GM21390 (cell line): Measurements from ENCODE around the gene RCAN2.

Source experiments
- ATAC-seq: cut with Tn5 transposase; IDR thresholded peaks from one replicate; pipeline ENCODE4 v1.9.1; 2021; ENCODE audit not compliant: unreplicated experiment

The RCAN2 gene

DNA sequence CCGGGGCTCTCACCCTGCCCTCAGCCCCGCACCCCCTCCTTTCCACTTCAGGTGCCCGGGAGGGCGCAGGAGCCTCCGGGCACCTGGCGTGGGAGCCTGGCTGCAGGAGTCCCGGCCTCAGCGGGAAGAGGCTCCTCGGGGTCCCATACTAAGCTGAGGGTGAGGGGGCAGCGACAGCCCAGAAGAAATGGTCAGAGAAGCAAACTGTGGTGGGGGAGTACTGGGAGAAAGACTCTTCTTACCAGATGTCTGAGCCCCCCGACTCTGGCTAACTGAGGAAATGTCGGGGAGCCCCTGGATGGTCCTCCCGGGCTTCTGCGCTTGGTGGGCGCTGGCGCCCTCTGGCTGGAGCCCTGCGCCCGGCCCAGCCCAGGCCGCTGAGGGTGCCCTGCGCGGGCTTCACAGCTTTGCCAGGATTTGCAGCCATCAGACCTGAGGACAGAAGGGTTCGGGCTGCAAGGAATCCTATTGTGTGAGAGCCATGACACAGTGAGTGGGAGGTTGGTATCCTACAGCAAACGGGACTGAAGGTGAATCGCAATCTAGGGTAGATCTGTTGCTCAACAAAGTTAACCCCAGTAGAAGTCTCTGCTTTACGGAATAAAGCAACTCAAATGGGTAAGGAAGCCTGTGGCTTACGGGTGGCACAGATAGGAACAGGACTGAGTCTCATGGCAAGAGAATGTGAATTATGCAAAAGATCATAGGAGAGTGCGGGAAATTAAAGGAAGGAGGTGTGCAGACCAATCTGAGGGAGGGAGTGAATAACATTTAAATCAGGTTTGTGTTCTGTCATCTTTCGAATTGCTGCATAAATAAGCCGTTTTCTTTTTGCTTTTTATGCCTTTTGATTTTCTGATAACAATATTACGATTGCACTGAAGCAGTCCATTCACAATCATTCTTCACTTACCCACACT, 639 bp upstream of the RCAN2 start:
- ATAC-seq: peak; percentile 41

DNA sequence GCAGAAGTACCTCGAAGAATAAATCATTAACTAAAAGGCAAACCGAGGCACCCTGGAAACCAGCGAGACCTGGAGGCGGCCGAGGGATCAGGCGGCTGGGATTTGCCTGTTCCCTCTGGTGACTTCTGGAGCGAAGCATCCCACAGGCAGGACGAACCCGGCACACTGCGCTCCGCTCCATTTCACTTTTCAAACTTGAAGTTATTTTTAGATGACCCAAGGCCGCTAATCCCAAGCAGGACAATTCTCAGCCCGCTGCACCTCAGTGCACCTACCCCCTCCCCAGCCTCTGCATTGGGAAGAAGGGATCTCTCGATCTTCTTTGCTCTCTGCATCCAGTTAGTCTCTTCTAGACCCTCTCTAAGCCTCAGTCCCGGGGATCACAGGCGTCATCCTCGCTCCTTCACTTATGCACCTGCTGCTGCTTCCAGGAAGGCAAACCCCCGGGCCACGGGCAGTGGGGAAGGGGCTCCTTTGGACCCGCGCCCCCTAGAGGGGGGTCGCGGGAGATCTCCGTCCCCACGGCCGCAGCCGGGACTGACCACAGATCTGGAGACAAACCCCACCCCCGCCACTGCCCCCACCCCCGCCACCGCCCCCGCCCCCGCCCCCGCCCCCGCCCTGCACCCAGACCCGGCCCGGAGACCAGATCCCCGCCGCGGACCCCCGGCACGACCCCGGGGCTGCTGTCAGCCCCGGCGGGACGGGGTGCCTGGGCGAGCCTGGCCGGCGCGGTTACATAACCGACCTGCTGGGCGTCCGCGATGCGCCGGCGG, 636 bp downstream of the RCAN2 start:
- no peak for ATAC-seq

DNA sequence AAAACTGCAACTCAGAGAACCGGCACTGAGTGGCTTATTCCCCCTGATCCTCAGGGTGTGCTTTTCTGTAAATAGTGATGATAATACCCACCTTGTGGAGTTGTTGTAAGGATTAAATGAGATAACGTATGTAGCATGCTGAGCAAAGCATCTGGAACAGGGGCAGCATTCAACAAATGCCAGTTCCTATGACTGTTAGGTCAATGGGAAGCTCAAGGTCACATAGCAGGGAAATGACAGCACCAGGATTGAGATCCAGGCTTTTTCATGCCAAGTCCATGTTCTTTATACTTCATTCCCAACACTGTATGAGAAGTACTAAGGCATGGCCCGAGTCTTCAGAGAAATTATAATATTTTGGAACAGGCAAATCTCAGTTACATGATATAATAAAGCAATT, 5.1 kb downstream of the RCAN2 start:
- ATAC-seq: no peak

DNA sequence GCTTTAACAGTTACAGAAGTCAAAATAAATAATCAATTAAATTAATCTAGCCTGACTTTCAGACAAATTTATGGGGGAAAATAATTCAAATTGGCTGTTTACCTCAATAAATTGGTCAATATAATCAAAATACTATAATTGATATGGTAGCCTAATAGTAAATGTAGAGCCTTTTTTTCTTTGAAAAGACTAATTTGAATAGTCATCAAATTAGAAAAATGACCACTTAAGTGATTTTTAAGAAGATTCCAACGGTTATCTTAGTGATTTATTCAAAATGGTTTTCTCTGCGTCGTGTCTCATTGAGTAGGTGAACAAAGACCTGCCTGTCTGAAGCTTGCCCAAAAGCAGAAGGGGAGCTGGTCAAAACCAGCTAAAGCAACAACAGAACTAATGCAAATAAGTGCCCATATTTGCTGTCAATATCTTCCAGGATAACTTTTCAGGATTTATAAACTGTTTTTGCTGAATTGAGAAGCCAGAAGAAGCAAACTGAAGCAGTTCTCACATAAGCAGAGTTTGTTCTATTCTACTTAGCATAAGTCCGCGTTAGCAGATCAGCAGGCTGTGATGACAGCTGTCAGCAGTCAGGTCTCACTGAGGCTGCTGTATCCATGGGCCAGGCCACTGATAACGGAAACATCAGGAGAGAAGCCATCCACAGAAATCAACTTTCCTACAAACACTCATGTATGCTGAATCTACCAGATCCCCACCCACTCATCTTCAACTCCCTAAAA, 7.0 kb downstream of the RCAN2 start:
- no peak for ATAC-seq

DNA sequence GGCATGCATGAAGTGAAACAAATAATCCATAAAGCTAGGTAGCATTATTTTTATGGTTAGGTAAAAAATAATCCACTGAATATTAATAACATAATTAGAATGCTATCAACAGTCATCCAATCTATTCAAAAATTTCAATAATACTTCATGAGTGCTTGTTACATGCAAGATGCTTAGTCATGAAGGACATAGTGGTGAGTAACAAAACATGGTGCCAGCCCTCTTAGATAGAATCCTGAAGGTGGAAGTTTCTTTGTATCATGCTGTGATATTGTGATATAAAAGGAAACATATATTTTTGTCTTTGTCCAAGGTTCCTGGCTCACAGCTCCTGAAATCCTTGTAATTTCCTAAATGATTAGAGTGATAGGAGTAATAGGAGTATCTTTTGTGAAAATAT, 14.9 kb downstream of the RCAN2 start:
- ATAC-seq: no peak

- ATAC-seq: no peak
These were observed 17.4 kb downstream of the RCAN2 start for GRCh38 chr6:46473881-46474280.

DNA sequence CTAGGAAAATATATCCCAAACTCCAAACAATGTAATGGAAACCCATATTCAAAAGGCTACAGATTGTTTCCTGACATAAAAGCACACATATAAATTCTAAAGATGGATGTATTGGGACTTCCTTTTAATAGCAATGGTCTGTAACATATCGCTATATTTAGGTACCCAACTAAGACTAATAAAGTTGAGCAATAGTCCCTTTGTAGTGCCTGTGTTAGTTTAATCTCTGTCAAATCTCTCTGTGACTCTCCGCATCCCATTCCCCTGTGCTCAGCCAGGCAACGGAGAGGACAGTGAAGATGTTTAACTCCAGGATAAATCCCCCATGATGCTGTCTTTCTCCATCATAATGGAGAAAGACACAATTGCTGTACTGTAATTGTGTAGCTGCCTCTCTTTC, 19.0 kb downstream of the RCAN2 start:
- no peak for ATAC-seq

DNA sequence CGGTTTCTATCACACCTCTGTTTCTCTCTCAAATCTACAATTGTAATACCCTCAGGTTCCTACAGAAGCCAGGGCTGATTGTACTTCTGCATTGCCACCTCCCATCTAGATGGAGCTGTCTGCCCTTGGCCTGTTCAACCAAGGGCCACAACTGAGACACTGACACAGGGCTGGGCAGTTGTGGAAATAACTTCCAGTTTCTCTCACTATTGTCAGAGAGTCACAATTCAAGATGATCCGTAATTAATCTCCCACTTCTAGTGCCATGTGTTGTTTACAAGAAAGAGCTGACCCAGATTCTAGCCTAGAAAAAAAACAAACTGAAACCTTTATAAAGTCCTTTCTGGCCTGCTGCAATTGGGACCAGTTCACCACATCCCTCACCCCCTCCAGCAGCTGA, 22.2 kb downstream of the RCAN2 start:
- ATAC-seq: no peak

DNA sequence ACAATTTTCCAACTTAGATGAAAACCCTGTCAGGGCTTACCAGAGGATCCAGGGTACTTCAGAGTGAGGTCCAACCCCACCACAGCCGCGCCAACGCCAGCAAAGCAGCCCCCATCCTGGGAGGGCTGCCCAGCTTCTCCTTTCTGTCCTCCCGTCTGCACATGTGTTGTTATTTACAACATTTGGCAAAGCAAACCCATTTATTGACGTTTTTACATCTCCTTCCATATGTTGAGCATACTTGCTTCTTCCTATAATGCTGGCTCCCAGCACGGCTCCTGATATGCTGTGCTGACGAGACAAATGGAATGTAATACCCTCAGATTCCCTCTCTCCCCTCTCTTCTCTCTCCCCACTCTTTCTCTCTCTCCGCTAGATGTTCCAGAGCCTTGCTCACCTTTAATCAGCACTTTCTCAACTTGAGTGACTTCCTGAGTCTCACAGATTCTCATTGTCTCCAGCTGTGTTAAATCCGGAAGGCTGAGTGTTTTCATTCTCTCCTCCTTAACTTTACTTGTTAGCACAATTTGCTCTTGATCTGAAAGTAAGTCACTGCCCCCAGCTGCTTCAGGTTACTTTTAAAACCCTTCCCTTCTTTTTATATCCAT, 22.7 kb downstream of the RCAN2 start:
- ATAC-seq: no peak

GRCh38 chr6:46466570-46466969, 24.7 kb downstream of the RCAN2 start:
- no peak for ATAC-seq

GRCh38 chr6:46465294-46466165, 25.7 kb downstream of the RCAN2 start:
- no peak for ATAC-seq

DNA sequence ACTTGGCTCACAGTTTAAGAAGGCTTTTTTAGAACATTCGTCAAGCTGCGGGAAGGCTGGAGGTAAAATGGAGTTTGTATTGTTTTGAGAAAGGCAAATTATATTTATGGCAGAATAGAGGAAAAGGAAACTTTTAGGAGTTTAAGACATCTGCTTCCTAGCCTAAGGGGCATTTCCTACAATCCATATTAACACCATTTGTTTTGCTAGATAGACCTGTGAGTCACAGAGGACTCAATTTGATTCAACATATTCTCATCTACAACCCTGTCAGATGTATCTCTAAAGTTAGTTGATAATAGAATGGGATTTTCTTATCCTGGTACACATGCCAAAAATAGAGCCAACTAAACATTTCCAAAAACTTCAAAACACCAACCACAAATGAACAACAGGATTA, 35.0 kb downstream of the RCAN2 start:
- ATAC-seq: no peak

DNA sequence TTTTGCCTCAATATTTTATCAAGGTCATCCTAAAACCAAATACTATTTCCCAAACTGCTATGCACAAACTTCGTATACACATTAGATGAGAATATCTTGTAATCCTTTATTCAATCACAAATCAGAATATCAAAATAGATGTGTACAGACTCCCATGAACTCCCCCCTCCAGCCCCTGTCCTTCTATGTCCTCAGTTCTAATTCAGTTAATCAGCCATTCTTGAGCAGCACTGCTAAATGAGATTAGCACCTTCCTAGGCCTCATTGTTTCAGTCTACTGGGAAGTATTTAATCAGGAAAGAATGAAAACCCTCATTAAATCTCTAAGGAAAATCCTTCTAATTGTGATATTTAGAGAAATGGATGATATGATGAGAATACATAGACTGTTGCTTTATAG, 36.6 kb downstream of the RCAN2 start:
- no peak for ATAC-seq

DNA sequence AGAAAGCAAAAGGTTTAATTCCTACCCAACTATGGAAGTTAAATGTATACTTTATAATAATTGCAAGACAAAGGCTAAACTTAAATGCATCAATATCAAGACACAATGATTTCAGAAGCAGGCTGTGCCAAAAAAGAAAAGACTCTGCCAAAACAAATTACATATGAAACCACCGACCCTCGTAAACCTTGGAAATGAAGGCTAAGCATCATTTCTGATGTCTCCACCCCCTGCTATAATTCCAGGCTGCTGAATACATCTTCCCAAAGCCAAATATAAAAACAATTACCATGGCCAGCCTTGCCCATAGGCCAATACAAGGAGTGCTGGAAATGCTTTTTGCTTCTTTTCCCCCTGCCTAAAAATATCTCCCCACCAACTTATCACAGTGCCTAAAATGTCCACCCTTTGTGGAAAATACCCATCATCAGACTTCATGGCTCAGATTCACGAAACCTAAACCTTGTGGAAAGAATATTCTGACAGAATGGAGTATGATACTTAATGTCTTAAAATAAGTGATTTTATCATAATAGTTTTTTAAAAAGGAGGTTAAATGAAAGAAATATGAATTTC, 37.4 kb downstream of the RCAN2 start:
- no peak for ATAC-seq

- no peak for ATAC-seq
These were observed 38.0 kb downstream of the RCAN2 start for GRCh38 chr6:46453216-46453615.

DNA sequence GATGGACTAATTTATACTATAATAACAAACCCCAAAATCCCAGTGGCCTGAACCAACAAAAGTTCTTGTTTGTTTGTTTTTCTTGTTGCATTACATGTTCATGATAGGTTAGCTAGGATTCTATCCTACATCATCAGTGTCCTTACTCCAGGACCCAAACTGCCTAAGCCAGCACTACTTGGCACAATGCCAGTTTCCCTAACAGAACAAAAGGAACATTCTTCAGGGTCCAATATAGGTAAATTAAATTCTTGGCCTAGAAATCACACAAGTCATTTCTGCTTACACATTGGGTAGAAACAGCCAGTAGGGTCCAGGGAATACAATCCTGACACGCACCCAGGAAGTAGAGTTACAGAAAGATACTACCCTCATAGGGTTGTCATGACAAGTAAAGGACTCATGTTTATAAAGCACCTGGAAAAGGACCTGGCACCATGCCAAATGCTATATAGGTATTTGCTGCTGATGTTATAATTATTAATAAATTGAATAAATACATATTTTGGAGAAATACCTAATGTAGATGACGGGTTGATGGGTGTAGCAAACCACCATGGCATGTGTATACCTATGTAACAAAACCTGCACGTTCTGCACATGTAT, 38.8 kb downstream of the RCAN2 start:
- ATAC-seq: no peak

GRCh38 chr6:46451343-46451742, 39.9 kb downstream of the RCAN2 start:
- ATAC-seq: no peak

GRCh38 chr6:46444772-46445454, 46.3 kb downstream of the RCAN2 start:
- no peak for ATAC-seq

DNA sequence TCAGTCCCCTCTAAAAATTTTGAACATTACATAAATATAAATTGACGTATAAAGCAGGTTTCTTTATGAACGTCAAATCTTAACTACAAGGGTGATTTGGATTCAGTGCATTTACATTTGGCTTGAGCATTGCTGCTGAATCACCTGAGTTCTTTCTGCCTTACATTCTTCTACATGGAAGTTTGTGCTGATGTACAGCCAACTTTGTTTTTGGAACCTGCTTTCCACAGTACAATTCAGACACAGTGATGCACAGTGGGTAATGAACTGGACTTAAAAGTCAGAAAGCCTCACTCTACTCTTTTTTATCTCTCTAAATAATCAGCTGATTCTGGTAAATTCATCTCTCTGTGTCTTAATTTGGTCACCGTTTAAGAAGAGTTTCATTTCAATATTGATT, 47.6 kb downstream of the RCAN2 start:
- ATAC-seq: no peak
